CD1c-positive myeloid dendritic cell (primary cell): ENCODE measurements around the gene CALML3.

Source experiments
- DNase-seq: peaks from one replicate; pipeline ENCODE4 v3.0.0-alpha.2; 2016; ENCODE audit errors: extremely low spot score

The CALML3 gene

DNA sequence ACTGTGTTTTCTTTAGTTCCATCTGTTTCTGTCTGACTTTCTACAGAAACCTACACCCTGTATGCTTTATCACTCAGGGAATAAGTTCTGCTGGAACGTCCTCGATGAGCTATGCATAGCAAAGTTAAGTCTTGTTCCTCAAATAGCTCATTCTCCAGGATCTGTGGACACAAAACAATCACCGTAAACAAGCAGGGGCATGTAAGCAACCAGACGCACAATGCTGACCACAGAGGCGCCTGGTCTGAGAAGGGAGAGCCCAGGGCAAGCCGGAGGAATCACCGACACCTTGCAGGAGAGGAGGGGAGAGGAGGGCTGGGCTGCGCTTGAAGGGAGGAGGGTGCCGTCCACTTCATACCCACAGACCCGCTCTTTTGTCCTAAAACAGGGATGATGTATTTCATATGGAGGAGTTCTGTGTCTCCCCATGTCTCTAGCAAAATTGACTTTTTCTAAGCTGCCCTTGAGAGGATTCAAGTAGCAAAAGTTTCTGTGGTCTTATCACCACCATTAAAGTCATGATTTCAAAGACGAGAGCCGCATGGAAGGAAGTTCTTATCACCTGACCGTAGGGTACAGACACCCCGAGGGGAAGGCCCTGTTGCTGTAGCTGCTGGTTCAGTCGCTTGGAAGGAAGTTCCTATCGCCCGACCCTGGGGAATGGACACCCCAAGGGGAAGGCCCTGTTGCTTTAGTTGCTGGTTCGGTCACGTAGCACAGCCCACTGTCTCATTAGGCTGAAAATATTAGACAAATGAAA, 14.3 kb downstream of the CALML3 start:
- DNase-seq: no peak

DNA sequence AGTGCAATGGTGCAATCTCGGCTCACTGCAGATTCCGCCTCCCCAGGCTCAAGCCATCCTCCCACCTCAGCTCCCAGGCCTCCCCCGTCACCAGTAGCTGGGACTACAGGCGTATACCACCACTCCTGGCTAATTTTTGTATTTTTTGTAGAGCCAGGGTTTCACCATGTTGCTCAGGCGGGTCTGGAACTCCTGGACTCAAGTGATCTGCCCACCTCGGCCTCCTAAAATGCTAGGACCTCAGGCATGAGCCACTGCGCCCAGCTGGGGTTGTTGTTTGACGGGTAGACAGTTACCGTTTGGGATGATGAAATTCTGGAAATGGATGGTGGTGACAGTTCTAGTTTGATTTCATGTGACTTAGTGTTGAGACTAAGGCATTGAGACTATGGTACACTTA, 15.3 kb downstream of the CALML3 start:
- DNase-seq: no peak

DNA sequence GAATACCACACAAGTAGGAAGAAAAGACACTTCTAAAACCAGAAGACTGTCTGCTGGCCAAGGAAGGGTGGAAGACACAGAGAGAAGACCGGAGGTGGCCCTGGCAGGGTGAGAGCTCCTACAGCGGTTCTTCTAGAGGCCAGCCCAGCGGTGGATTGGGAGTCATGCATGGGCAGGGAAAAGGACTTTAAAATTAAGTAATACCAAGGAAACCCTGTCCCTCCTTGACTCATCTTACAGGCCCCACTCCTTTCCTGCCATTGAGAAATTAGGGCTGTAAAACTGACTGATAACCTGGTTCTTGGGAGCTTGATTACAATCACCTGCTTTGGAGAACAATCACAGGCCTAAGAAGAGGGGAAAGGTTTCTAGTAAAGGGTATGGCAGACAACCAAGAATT, 16.1 kb downstream of the CALML3 start:
- no peak for DNase-seq

DNA sequence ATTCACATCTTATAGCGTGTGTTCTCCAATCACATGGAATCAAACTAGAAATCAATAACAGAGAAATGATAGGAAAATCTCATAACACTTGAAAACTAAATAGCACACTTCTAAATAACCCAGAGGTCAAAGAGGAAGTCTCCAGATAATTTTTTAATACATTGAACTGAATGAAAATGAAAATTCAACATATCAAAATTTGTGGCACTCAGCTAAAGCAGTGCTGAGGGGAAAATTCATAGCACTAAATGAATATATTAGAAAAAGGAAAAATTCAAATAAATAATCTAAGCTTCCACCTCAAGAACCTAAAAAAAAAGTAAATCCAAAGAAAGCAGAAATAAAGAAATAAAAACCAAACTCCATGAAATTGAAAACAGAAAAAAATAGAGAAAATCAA, 17.3 kb downstream of the CALML3 start:
- no peak for DNase-seq

DNA sequence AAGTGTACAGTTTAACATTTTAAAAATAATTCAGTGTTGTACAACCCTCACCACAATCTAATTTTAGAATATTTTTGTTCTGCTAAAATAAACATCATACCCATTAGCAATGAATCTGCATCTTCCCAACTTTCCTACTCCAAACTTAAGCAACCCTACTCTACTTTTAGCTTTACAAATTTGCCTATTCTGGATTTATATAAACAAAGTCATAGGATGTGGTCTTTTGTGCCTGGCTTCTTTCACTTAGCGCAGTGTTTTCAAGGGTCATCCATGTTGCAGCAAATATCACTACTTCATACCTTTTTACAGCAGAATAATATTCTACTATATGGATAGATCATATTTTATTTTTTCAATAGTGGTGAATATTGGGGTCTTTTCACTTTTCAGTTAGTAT, 18.9 kb downstream of the CALML3 start:
- DNase-seq: no peak

DNA sequence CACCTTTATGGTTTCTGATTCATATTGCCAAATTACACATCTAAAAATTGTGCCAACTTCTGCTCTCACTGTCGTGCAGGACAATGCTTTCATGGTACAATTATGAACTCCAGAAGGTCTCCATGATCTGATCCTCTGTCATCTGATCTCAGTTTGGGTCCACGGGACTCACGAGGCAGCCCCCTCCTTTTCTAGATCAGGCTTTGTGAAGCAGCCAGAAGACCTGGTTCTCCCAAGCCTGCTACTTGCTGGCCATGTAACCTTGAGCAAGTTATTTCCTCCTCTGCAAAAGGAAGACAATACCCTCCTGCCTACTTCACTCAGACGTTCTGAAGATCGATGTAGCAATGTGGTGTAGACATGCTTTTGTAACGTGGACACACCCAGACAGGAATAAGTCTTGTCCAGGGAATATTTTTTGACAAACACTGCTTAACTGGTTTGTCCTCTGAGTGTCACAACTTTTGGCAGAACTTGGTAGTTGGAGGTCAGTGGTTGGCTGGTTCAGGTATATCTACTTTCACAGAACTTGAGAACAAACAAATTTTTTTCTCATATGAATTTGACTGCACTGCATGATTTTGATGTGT, 19.6 kb downstream of the CALML3 start:
- DNase-seq: no peak

DNA sequence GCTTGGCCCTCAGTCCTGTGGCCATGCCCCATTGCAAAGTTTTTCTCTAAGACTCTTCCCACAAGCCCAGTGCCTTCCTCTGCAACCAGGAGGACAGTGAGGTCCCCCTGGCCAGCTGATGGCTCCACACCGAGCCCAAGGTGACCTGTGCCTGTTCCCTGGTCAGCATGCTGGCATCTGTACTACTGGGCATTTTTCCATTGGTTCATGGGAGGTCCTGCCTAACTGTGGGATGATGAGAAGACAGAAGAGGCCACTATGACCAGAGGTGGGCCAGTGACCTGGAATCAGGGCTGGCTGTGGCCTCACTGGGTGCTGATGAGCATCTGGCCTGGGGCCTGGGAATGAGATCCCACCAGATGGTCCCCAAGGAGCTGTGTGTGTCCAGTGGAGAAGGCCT, 20.2 kb downstream of the CALML3 start:
- no peak for DNase-seq

DNA sequence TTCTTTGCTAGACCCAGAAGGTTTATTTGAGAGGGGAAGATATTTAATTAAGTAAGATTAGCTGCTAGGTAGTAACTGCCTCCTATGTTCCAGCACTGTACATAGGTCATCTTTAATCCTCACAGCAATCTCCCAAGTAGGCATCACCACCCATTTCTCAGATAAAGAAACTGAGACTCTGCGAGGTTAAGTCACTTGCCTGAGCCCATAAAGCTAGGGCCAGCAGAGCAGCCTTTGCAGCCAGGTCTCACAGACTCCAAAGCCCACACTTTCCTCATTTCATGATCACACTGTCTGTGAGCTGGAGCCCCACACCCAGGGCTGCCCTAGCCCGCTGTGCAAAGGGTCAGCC, 20.6 kb downstream of the CALML3 start:
- DNase-seq: no peak

DNA sequence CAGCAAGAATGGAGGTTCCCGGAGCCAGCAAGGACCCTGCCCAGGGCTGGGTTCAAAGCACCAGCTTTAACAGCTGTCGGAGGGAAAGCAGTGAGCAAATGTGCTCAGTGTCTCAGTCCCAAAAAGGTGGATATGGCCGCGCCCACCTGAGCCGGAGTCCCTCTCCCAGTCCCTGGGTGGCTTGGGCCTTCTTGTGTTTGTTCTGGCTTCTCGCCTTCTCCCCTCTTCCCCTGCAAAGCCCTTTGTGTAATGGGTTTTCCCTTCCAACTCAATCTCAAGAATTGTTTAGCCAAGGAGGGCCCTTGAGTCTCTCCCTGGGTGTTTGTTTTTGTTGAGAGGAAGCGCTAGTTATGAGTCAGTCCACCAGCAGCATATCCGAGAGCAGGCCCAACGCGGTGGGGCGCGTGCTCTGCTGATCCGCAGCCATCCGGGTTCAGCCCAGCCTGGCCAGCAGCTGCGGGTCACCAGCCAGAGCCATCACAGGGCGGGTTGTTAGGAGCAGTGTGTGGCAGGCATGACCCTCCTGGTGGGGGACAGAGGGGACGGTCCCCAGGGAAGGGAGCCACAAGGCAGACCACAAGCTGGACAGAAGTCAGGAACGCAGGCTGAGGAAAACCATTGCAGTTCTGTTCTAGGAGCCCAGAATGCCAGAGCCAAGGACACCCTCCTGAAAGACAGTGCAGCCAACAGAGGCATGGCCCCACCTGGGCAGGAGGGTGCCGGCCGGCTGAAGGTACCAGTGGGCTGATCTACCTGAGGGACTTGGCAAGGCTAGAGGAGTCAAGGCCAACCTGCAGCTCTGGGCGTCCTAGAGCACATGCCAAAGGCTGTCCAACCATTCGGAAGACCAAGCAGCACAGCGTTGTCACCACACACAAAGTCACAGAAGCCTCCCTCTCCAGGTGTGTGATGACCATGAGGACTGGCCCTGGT, 21.3 kb downstream of the CALML3 start:
- no peak for DNase-seq

DNA sequence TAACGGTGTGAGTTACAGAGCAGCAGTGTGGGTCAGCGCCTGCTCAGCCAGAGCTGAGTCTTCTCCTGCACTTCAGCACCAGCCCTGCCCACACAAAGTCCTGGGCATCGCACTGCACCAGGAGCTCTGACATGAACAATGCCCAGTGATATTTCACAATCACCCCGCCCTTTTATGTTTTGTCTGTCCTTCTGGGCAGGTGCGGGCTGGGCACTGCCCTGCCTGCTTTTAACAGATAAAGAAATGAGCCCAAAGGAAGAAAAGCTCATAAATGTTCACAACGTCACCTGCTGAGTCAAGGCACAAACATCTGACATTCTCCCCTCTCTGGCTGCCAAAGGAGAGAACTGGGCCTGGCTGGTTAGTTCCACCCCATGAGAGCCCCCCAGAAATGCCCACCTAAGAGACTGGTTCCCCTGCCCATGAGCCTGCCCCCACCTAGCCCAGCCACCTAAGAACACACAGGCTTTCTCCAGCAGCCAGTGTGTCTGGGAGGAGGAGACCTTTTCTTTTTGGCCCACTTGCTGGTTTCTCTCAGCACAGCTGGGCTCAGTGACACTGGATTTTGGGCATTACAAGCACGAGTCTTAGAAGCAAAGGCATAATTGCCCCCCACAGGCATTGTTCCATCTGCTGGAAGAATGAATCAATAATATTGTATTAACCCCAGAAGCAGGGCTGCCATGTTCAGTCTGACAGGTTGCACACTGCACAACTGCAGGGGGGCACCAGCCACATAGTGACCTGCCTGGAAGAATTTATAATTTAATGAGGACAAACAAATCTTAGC, 22.3 kb downstream of the CALML3 start:
- DNase-seq: no peak

DNA sequence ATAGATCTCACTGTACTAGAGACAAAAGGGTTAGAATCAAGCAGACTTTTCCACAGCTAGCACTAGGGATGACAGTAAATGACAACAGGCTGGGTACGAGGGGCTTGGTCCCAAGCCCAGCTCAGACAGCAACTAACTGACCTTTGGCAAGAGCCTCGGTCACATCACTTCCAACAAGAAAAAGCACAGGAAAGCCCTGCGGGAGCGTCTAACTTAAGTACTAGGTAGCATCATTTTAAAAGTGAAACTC, 22.8 kb downstream of the CALML3 start:
- DNase-seq: no peak

DNA sequence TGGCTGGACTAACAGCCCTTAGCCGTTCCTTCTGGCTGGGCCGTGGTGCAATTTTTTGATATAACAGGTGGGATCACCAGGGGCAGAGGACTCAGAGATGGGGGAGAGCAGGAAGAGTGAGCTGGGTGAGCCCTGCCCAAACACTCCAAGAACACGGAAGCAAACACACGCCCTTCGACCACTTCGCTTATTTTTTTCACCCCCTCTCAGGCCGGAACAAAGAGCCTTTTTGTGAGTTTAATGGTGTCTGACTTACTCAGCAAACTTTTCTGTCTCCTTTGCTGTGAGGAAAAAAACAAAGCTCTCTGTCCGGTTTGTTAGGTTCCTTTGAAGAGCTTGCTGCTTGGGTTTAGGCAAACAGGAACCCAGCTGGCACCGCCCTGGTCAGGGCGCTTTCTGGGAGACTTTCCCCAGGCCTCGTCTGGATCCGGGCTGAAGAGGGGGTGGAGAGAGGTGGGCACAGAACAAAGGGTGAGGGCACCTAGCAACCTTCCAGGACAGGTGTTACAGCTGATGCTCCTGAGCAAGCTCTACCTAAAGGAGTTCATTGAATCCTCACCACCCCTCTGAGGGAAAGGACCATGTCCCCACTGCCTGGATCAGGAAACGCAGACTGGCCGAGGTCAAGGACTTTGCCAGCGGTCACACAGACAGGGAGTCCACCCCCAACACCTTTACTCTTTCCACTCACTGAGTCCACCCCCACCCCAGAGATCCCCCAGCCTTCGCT, 23.3 kb downstream of the CALML3 start:
- peak; percentile 55 for DNase-seq

DNA sequence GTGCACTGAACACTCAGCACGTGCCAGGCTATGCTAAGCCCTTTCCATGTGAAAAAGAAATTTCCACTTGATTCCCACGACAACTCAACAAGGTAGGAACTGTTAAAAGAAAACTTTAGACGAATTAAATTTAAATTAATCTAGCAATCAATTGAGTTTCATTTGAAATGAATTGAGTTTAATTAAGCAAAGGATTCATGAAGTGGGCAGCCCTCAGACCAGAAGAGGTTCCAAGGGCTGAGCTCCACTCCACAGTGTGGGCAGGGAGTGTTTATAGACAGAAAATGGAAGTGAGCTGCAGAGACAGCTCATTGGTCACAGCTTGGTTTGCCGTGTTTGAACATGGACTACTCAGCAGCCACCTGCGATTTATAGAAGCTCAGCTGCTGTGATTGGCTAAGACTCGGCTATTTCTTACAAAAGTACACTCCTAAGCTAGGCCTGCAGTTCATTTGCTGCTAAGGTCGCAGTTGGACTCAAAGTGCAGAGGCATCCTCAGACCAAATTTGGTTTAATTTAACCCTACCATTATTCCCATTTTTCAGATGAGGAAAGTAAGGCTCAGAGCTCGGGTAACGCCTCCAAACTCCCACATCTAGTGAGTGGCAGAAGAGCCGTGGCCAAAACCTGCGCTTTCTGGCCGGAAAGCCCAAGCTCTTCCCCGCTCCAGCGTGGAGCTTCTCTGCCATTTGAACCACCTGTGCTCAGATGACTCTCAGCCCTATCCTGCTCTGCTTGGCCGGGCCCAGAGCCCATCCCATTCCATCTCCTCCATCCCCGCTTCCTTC, 24.9 kb downstream of the CALML3 start:
- no peak for DNase-seq

DNA sequence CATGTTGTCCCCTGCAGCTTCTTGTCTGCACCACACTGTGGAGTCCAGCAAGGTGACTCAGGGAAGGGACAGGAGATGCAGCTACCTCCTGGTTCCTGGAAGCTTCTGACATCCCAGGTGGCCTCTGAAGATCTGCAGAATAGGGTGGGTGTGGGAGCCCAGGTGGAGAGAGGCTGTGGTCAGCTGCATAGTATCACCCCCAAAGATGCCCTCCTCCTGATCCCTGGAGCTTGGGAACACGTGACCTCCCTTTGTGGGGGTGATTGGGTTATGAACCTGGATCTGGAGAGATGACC, 25.4 kb downstream of the CALML3 start:
- DNase-seq: no peak

DNA sequence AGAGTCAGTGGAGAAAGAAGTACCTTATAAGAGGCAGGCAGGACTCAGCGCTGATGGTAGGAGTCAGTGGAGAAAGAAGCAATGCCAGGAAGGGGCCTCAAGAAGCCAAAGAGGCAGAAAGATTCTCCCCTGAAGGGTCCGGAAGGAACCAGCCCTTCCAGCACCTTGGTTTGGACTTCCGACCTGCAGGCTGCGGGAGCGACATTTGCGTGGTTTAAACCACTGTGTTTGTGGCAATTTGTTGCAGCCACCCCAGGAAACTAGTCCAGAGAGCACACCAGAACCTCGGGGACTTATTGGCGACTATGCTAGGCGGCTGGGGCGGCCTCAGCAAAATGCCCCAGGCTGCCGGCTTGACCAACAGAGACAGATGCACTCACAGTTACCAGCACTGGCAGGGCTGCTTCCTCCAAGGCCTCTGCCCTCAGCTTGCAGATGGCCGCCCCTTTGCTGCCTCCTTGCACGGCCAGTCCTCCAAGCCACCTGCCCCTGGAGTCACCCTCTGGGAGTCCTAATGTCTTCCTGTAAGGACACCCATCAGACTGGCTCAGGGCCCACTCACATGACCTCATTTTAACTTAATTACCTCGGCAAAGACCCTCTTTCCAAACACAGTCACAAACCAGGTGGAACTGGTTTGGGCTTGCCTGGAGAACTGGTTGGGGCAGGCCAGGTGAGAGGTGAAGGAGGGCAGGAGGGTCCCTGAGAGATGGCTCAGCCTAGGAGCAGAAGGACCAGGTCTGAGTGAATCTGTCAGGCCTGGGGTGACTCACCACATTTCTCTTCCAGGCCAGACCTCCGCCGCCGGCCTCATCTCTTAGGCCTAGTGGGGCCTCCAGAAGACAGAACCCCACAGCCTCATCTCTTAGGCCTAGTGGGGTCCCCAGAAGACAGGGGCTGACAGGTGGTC, 26.1 kb downstream of the CALML3 start:
- no peak for DNase-seq

DNA sequence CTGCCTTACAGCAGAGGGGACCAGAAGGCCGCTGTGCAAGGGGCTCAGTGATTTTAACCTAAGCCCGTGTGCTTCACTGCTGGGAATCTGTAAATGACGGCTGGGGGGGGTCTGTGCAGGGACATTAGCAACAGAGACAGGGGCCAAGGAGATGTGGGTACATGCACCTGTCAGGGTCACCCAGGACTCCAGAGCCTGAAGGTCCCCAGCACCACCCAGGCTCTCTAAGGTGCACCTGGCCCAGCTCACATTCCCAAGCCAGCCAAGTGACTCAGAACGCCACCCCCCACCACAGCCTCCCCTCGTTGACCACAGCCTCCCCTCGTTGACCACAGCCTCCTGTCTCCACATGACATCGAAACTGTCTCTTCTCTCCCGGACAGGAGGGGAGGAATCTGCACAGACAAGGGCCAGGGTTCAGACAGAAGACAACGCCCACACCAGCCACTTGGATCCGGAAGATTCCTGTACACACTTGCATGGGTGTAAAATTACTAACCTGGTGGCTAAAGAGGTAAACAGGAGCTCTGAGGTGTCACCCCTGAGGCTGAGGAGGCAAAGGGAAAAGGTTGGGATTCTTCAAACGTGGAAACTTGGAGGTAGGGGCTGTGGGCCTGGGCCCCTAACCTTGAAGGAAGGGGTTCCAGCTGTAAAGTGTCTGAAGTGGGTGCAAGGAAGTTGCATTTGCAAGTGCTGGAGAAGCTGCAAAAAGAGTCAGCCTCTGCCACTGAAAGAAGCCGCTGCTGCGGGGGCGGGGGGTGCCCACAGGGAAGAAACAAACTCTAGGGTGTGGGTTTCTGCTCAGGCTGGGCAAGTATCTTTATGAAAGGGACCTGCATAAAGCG, 27.0 kb downstream of the CALML3 start:
- peak; percentile 65 for DNase-seq

DNA sequence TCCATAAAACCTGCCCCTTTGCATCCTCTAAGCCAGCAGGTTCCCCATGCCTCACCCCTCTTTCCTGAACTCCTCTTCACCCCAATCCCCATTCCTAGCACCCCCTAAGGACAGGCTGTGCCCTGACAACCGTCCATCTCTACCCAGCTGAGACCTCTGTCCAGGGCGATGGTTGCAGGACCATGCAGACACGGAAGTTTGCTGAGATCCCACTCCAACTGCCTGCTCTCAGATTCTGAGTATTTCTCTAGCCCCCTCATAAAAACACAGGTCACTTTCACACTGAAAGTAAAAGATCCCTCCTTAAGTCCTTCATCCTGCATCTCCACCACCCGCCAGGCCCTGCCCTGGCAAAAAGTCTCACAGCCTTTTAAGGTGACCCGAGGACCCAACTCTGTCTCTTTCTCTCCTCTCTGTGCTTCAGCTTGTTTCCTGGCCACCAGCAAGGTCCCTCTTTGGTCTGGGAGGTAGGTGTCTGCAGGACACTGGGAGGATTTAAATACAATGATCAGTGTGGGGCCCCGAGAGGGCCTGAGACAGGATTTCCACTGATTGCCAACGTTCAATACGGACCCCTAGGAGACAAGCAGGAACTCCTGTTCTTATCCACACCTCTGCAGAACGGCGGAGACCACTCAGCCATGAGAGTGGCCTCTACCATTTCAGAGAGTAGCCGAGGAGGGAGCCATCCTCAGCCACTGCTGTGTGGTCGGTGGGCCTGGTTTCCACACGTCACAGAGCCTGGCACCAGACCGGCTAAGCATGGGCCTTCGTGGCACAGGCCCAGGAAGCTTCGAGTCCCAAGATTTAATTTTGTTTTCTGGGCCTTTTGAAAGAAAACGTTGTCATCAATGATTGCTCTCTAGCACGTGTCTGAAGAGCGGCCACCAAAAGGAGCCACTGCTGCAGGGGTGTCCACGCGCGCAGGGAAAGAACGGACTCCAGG, 27.9 kb downstream of the CALML3 start:
- no peak for DNase-seq
